Liver (tissue), 9 donors: ENCODE measurements around the gene CXorf49. TPM values are rescaled to one million over a fixed set of nuclear protein-coding genes. Genes with fewer than 3 reads are reported as not detected.

Source experiments
- DNase-seq: peaks from one replicate; pipeline ENCODE4 v3.0.0-alpha.2; 2017; ENCODE audit warnings: low spot score
- H3K27ac ChIP-seq, 2 donors: one replicate each; pipeline ENCODE4 v1.7.0; 2013; ENCODE audit warnings: inconsistent platforms in 2 of 2, low read length in 2 of 2, control low read depth in 1 of 2, low read depth in 1 of 2, mild to moderate bottlenecking in 1 of 2
- H3K27me3 ChIP-seq, 4 donors: one replicate each; pipeline versions ENCODE4 v1.6.1 to v1.7.0; 2013; ENCODE audit warnings: low read length in 3 of 4, inconsistent platforms in 1 of 4, mild to moderate bottlenecking in 1 of 4, moderate library complexity in 1 of 4; ENCODE audit not compliant: control insufficient read depth in 4 of 4, insufficient read depth in 4 of 4
- H3K36me3 ChIP-seq, 4 donors: one replicate each; pipeline versions ENCODE4 v1.6.1 to v1.7.0; 2013; ENCODE audit warnings: low read length in 3 of 4, mild to moderate bottlenecking in 3 of 4, low read depth in 1 of 4, moderate library complexity in 1 of 4; ENCODE audit not compliant: control insufficient read depth in 4 of 4, insufficient read depth in 3 of 4
- H3K4me1 ChIP-seq, 4 donors: one replicate each; pipeline versions ENCODE4 v1.6.1 to v1.7.0; 2013; ENCODE audit warnings: low read length in 3 of 4, mild to moderate bottlenecking in 3 of 4, moderate library complexity in 1 of 4; ENCODE audit not compliant: control insufficient read depth in 4 of 4, insufficient read depth in 4 of 4
- H3K4me3 ChIP-seq, 3 donors: one replicate each; pipeline versions ENCODE4 v1.6.1 to v1.7.0; 2013; ENCODE audit warnings: low read length in 3 of 3, control low read depth in 1 of 3, low read depth in 1 of 3, mild to moderate bottlenecking in 1 of 3
- H3K9ac ChIP-seq, 2 donors: one replicate each; pipeline ENCODE4 v1.7.0; 2013; ENCODE audit warnings: low read length in 2 of 2, mild to moderate bottlenecking in 2 of 2, moderate library complexity in 2 of 2, control low read depth in 1 of 2, low read depth in 1 of 2
- H3K9me3 ChIP-seq, 4 donors: one replicate each; pipeline versions ENCODE4 v1.6.1 to v1.7.0; 2013; ENCODE audit warnings: low read length in 3 of 4; ENCODE audit not compliant: control insufficient read depth in 4 of 4
- CTCF ChIP-seq: fragments of 150-350 bp; IDR thresholded peaks from 2 replicates; pipeline ENCODE4 v1.5.1; 2017; ENCODE audit warnings: improper control_type of control experiment, low read depth, low read length; ENCODE audit not compliant: missing input control
- EGR1 ChIP-seq, 2 donors: IDR thresholded peaks; 2 replicates each; pipeline ENCODE4 v1.6.1; 2016 to 2018; ENCODE audit warnings: antibody characterized with exemption in 2 of 2, low read depth in 2 of 2
- FOXA1 ChIP-seq: IDR thresholded peaks from 2 replicates; pipeline ENCODE4 v1.6.1; 2016; ENCODE audit warnings: antibody characterized with exemption
- FOXA2 ChIP-seq: IDR thresholded peaks from 2 replicates; pipeline ENCODE4 v1.6.1; 2016; ENCODE audit warnings: antibody characterized with exemption
- GABPA ChIP-seq, 2 donors: IDR thresholded peaks in 1 of 2; conservative IDR thresholded peaks in 1 of 2; 2 replicates each; pipeline ENCODE4 v1.6.1; 2016; ENCODE audit warnings: antibody characterized with exemption in 2 of 2, mild to moderate bottlenecking in 1 of 2, moderate library complexity in 1 of 2
- HNF4A ChIP-seq, 2 donors: conservative IDR thresholded peaks; 2 replicates each; pipeline ENCODE4 v1.6.1; 2016; ENCODE audit warnings: antibody characterized with exemption in 2 of 2, mild to moderate bottlenecking in 2 of 2
- HNF4G ChIP-seq: IDR thresholded peaks from 2 replicates; pipeline ENCODE4 v1.6.1; 2016; ENCODE audit warnings: antibody characterized with exemption
- JUND ChIP-seq, 2 donors: IDR thresholded peaks; 2 replicates each; pipeline ENCODE4 v1.6.1; 2016; ENCODE audit warnings: antibody characterized with exemption in 2 of 2
- MAX ChIP-seq: IDR thresholded peaks from 2 replicates; pipeline ENCODE4 v1.6.1; 2016; ENCODE audit warnings: antibody characterized with exemption
- NR2F2 ChIP-seq: IDR thresholded peaks from 2 replicates; pipeline ENCODE4 v1.6.1; 2016; ENCODE audit warnings: antibody characterized with exemption
- RAD21 ChIP-seq, 2 donors: IDR thresholded peaks; 2 replicates each; pipeline ENCODE4 v1.6.1; 2016; ENCODE audit warnings: antibody characterized with exemption in 2 of 2, mild to moderate bottlenecking in 2 of 2
- REST ChIP-seq: IDR thresholded peaks from 2 replicates; pipeline ENCODE4 v1.6.1; 2016; ENCODE audit warnings: antibody characterized with exemption, mild to moderate bottlenecking
- RXRA ChIP-seq, 2 donors: IDR thresholded peaks; 2 replicates each; pipeline ENCODE4 v1.6.1; 2017 to 2018; ENCODE audit warnings: antibody characterized with exemption in 2 of 2, mild to moderate bottlenecking in 1 of 2
- SP1 ChIP-seq: IDR thresholded peaks from 2 replicates; pipeline ENCODE4 v1.6.1; 2018; ENCODE audit warnings: antibody characterized with exemption, mild to moderate bottlenecking
- TAF1 ChIP-seq: conservative IDR thresholded peaks from 2 replicates; pipeline ENCODE4 v1.6.1; 2016; ENCODE audit warnings: antibody characterized with exemption, mild to moderate bottlenecking
- YY1 ChIP-seq: IDR thresholded peaks from 2 replicates; pipeline ENCODE4 v1.6.1; 2016; ENCODE audit warnings: antibody characterized with exemption, mild to moderate bottlenecking
- WGBS: extraction: QIAGEN DNeasy Blood & Tissue Kit; methylation state at CpG from one replicate; pipeline ENCODE4 v1.1.7; 2013; 5-methylcytosine and 5-hydroxymethylcytosine counted together
- polyA plus RNA-seq, 2 donors: library from polyadenylated mRNA; stranded (reverse) in 1 of 2; unstranded in 1 of 2; fragments of 200-250 nt in 1 of 2; fragments of >200 nt in 1 of 2; fragmentation: Nextera tagmentation in 1 of 2; extraction: Ambion mirVana in 1 of 2; gene quantifications; one replicate each; pipeline versions ENCODE4 v1.2.1 to v1.2.3, GENCODE V29; 2013 to 2015
- total RNA-seq, 2 donors: library from RNA; depleted of rRNA; stranded (reverse); fragments of >200 nt; gene quantifications; one replicate each; pipeline ENCODE4 v1.2.3, GENCODE V29; 2014
- TF ChIP-seq, protein P1 (sequence below): IDR thresholded peaks from 2 replicates; pipeline ENCODE4 v1.6.1; 2016; ENCODE audit warnings: antibody characterized with exemption
- donor health status: healthy.
- donor health status: healthy.
- donor health status: healthy.
- donor health status: healthy.
- donor health status: healthy.

CXorf49 gene
- total and polyA plus RNA-seq, 4 donors, result not detected

DNA sequence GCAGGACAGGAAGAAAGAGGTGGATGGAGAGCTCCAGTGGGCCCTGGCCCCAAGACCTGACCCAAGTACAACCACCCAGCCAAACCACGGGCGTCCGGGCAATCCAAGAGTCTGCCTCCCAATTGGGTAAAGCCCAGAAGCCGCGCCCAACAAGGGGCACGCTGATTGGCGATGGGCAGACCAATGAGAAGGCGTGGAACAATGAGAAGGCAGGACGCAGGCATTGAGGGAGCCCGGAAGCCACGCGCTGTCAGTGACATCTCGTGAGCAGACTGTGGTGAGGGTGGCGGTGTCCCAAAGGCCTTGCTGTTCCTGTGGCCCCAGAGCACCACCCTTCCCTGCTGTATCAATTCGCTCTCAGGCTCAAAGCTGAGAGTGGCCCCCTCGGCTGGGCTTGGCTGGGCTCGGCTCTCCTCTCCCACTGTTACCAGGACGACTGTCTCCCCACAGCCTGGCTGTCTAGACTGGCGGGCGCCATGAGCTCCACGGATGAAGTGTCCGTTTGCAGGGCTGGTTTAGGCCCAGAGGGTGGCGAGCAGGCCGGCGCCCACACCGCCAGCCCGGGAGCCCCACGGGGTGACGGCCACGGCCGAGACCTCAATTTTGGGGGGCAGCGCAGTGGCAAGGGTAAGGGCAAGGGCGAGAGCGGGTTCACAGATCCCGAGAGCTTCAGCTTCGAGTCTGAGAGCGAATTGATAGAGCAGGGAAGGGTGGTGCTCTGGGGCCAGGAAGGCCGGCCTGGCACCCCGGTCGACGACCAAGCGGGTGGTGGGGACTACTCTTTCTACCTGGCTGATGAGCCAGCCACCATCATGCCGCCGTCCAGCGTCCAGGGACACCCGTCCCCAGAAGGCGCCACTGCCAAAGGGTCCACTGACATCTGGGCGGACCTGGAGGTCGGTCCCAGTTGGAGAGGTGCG is 50.5 kb downstream of the CXorf49 start, which contains the start of gene LOC101059915:
TSS of gene LOC101059915 (plus strand) at position 219 of the 920 bp plus-strand sequence.
- H3K27me3 ChIP-seq, result no peaks in the 10 kb centered on the region
- H3K36me3 ChIP-seq, result no peaks in the 10 kb centered on the region
- no peak for DNase-seq
- TF ChIP-seq EGR1 (IDR thresholded peaks at IDR 0.05; ENCODE audit: low read depth in 2 of 2), result no peak
- TF ChIP-seq JUND (IDR thresholded peaks at IDR 0.05), result no peak
- TF ChIP-seq RXRA (IDR thresholded peaks at IDR 0.05), result no peak
- TF ChIP-seq TAF1, result no peak
- no peak for TF ChIP-seq GABPA (IDR thresholded peaks at IDR 0.05 in 1 of 2, conservative IDR thresholded peaks at IDR 0.05 in 1 of 2)
- TF ChIP-seq, protein P1, sequence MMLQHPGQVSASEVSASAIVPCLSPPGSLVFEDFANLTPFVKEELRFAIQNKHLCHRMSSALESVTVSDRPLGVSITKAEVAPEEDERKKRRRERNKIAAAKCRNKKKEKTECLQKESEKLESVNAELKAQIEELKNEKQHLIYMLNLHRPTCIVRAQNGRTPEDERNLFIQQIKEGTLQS, result no peak
- TF ChIP-seq HNF4A (conservative IDR thresholded peaks at IDR 0.05), result no peak
- H3K4me3 ChIP-seq, result no peak within 1 kb of the TSS
- no peaks in the 10 kb centered on the region for H3K9me3 ChIP-seq
- no peak within 1 kb of the TSS for H3K9ac ChIP-seq
- no peak within 1 kb of the TSS for H3K27ac ChIP-seq
- no peaks in the 10 kb centered on the region for H3K4me1 ChIP-seq
- WGBS, result 95% methylated on average over 50 of the region's 50 CpGs

- no peak overlapping the region for H3K27ac ChIP-seq
- no peaks in the 10 kb centered on the region for H3K36me3 ChIP-seq
- H3K4me1 ChIP-seq, result no peaks in the 10 kb centered on the region
- no peak for DNase-seq
- no peak overlapping the region for H3K9ac ChIP-seq
- no peak overlapping the region for H3K4me3 ChIP-seq
- no peaks in the 10 kb centered on the region for H3K27me3 ChIP-seq
- H3K9me3 ChIP-seq, result no peaks in the 10 kb centered on the region
- no peak for TF ChIP-seq FOXA2
- TF ChIP-seq, protein P1, result no peak
- TF ChIP-seq FOXA1, result no peak
- no peak for TF ChIP-seq JUND (IDR thresholded peaks at IDR 0.05)
- no peak for TF ChIP-seq EGR1 (IDR thresholded peaks at IDR 0.05; ENCODE audit: low read depth in 2 of 2)
- no peak for TF ChIP-seq GABPA (IDR thresholded peaks at IDR 0.05 in 1 of 2, conservative IDR thresholded peaks at IDR 0.05 in 1 of 2)
- TF ChIP-seq HNF4G, result no peak
- no peak for TF ChIP-seq NR2F2
- TF ChIP-seq CTCF, result no peak
- TF ChIP-seq REST, result no peak
- TF ChIP-seq MAX, result no peak
- no peak for TF ChIP-seq YY1
- no peak for TF ChIP-seq RXRA (IDR thresholded peaks at IDR 0.05)
- no peak for TF ChIP-seq TAF1
- TF ChIP-seq RAD21 (IDR thresholded peaks at IDR 0.05), result no peak
- no peak for TF ChIP-seq SP1
- WGBS, result 94% methylated on average over 48 of the region's 48 CpGs
Observed at GRCh38 chrX:71666240-71667223, 51.6 kb downstream of the CXorf49 start.
